K562 (cell line): Measurements from ENCODE around the gene FAM200B. TPM values are rescaled to one million over a fixed set of nuclear protein-coding genes. Genes with fewer than 3 reads are reported as not detected.

Experiments used
- JUN ChIP-seq, 2 experiments: sonication (generic) in 1 of 2; formaldehyde crosslinking in 1 of 2; IDR thresholded peaks; 2 replicates each; pipeline versions ENCODE4 v1.6.1 to v1.8.0; 2012 to 2022; ENCODE audit warnings: borderline replicate concordance in 2 of 2, mild to moderate bottlenecking in 2 of 2, improper control_type of control experiment in 1 of 2, low read depth in 1 of 2, low read length in 1 of 2, missing genetic modification reagents in 1 of 2
- ZNF561 ChIP-seq: fragments of 450-650 bp; formaldehyde crosslinking; conservative IDR thresholded peaks from 2 replicates; pipeline ENCODE4 v1.4.0; 2020; ENCODE audit warnings: mild to moderate bottlenecking, moderate library complexity
- polyA plus RNA-seq, 8 experiments: library from polyadenylated mRNA; depleted of rRNA in 4 of 8; stranded (reverse) in 5 of 8; unstranded in 3 of 8; fragments of >200 nt; fragmentation: Nextera tagmentation in 2 of 8; fragmentation: Illumina TruSeq in 1 of 8; extraction: Ambion mirVana in 2 of 8; extraction: Trizol in 1 of 8; gene quantifications; 2 replicates each; pipeline versions ENCODE4 v1.2.1 to v1.2.3, GENCODE V29; 2011 to 2014; ENCODE audit warnings: inconsistent platforms in 1 of 8, missing spikeins in 1 of 8
- total RNA-seq, 7 experiments: library from RNA; depleted of rRNA in 6 of 7; stranded (reverse); fragments of >200 nt in 6 of 7; fragmentation: Illumina TruSeq in 2 of 7; extraction: Trizol in 2 of 7; gene quantifications; 2 replicates each; pipeline versions ENCODE4 v1.2.1 to v1.2.3, GENCODE V29; 2011 to 2021; ENCODE audit warnings: low replicate concordance in 1 of 7
- TF ChIP-seq, protein P1 (sequence below): fragments of 450-650 bp; IDR thresholded peaks from 2 replicates; pipeline ENCODE4 v1.6.1; 2016; ENCODE audit warnings: mild to moderate bottlenecking, moderate library complexity

Gene FAM200B
- total and polyA plus RNA-seq, 9 of the 15 experiments (the other 6 are each of a cell fraction or from before 2014, with no cell fraction given): 17.4 to 48.0 (median 25.5) TPM

DNA sequence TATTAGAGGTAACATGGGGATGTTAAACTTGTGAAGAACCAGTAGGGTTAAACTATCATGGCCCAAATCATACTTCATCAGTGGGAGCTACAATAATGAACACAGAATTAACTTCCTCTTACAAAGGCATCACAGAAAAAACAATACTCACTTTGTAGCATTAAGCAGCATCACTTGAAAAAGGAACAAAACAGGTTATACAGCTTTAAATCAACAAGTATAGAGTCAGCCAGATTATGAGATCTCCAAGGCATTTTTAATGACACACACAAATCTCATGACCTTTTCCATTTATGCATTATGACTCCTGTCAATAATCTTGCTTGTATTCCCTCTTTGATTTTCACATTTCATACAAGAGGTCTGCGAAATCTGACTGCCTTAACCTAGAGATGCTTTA lies 44.8 kb upstream of the FAM200B start (continued):
- no peak for TF ChIP-seq JUN (IDR thresholded peaks at IDR 0.05; ENCODE audit: borderline replicate concordance, low read depth, low read length)
- TF ChIP-seq JUN (CRISPR knock-in tag; IDR thresholded peaks at IDR 0.05; ENCODE audit: borderline replicate concordance): no peak
- TF ChIP-seq, protein P1, sequence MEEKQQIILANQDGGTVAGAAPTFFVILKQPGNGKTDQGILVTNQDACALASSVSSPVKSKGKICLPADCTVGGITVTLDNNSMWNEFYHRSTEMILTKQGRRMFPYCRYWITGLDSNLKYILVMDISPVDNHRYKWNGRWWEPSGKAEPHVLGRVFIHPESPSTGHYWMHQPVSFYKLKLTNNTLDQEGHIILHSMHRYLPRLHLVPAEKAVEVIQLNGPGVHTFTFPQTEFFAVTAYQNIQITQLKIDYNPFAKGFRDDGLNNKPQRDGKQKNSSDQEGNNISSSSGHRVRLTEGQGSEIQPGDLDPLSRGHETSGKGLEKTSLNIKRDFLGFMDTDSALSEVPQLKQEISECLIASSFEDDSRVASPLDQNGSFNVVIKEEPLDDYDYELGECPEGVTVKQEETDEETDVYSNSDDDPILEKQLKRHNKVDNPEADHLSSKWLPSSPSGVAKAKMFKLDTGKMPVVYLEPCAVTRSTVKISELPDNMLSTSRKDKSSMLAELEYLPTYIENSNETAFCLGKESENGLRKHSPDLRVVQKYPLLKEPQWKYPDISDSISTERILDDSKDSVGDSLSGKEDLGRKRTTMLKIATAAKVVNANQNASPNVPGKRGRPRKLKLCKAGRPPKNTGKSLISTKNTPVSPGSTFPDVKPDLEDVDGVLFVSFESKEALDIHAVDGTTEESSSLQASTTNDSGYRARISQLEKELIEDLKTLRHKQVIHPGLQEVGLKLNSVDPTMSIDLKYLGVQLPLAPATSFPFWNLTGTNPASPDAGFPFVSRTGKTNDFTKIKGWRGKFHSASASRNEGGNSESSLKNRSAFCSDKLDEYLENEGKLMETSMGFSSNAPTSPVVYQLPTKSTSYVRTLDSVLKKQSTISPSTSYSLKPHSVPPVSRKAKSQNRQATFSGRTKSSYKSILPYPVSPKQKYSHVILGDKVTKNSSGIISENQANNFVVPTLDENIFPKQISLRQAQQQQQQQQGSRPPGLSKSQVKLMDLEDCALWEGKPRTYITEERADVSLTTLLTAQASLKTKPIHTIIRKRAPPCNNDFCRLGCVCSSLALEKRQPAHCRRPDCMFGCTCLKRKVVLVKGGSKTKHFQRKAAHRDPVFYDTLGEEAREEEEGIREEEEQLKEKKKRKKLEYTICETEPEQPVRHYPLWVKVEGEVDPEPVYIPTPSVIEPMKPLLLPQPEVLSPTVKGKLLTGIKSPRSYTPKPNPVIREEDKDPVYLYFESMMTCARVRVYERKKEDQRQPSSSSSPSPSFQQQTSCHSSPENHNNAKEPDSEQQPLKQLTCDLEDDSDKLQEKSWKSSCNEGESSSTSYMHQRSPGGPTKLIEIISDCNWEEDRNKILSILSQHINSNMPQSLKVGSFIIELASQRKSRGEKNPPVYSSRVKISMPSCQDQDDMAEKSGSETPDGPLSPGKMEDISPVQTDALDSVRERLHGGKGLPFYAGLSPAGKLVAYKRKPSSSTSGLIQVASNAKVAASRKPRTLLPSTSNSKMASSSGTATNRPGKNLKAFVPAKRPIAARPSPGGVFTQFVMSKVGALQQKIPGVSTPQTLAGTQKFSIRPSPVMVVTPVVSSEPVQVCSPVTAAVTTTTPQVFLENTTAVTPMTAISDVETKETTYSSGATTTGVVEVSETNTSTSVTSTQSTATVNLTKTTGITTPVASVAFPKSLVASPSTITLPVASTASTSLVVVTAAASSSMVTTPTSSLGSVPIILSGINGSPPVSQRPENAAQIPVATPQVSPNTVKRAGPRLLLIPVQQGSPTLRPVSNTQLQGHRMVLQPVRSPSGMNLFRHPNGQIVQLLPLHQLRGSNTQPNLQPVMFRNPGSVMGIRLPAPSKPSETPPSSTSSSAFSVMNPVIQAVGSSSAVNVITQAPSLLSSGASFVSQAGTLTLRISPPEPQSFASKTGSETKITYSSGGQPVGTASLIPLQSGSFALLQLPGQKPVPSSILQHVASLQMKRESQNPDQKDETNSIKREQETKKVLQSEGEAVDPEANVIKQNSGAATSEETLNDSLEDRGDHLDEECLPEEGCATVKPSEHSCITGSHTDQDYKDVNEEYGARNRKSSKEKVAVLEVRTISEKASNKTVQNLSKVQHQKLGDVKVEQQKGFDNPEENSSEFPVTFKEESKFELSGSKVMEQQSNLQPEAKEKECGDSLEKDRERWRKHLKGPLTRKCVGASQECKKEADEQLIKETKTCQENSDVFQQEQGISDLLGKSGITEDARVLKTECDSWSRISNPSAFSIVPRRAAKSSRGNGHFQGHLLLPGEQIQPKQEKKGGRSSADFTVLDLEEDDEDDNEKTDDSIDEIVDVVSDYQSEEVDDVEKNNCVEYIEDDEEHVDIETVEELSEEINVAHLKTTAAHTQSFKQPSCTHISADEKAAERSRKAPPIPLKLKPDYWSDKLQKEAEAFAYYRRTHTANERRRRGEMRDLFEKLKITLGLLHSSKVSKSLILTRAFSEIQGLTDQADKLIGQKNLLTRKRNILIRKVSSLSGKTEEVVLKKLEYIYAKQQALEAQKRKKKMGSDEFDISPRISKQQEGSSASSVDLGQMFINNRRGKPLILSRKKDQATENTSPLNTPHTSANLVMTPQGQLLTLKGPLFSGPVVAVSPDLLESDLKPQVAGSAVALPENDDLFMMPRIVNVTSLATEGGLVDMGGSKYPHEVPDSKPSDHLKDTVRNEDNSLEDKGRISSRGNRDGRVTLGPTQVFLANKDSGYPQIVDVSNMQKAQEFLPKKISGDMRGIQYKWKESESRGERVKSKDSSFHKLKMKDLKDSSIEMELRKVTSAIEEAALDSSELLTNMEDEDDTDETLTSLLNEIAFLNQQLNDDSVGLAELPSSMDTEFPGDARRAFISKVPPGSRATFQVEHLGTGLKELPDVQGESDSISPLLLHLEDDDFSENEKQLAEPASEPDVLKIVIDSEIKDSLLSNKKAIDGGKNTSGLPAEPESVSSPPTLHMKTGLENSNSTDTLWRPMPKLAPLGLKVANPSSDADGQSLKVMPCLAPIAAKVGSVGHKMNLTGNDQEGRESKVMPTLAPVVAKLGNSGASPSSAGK: no peak
- TF ChIP-seq ZNF561: no peak
